GM13977 (cell line): ENCODE data around the gene COL6A2.
"Not testable (repeated sequence)": the region's sequence is repeated elsewhere in the genome, so short reads cannot be mapped to it uniquely, and the experiment has no call there.

Source experiments
- DNase-seq: peaks from one replicate; pipeline ENCODE4 v3.0.0; 2012; ENCODE audit warnings: low spot score
- CTCF ChIP-seq: IDR thresholded peaks from 2 replicates; pipeline ENCODE4 v1.5.1; 2012; ENCODE audit warnings: mild to moderate bottlenecking, control low read depth; ENCODE audit not compliant: insufficient read depth; ENCODE audit errors: extremely low read depth, missing control alignments
- in situ Hi-C: fragments of 300-500 bp; cut with MboI; formaldehyde crosslinking; loops from one replicate; pipeline ENCODE4 v1.12.0; 2022; ENCODE audit warnings: low sequenced_read_pairs, low pct_unique_long_range_greater_than_20kb, mixed read lengths, inconsistent platforms; ENCODE audit not compliant: unreplicated experiment

COL6A2 gene

GRCh38 chr21:46083791-46084561 is 13.9 kb upstream of the COL6A2 start:
- TF ChIP-seq CTCF, result no peak
- DNase-seq, result no peak
- in situ Hi-C loops, result no loop called here

GRCh38 chr21:46084709-46085108 is 13.2 kb upstream of the COL6A2 start:
- in situ Hi-C loops, result no loop called here
- no peak for DNase-seq
- TF ChIP-seq CTCF, result no peak

- DNase-seq, in situ Hi-C loops: not testable (repeated sequence)
These were observed 12.7 kb upstream of the COL6A2 start for GRCh38 chr21:46085259-46085658.

- DNase-seq, result no peak
- in situ Hi-C loops, result no loop called here
- TF ChIP-seq CTCF, result no peak
These were observed 10.3 kb upstream of the COL6A2 start for GRCh38 chr21:46087641-46088040.

- no peak for DNase-seq
- in situ Hi-C loops, result no loop called here
- TF ChIP-seq CTCF, result no peak
These were observed 9.7 kb upstream of the COL6A2 start for GRCh38 chr21:46088189-46088588.

GRCh38 chr21:46089285-46089684 is 8.6 kb upstream of the COL6A2 start:
- TF ChIP-seq CTCF, result no peak
- in situ Hi-C loops, result no loop called here
- no peak for DNase-seq

- TF ChIP-seq CTCF, result no peak
- in situ Hi-C loops, result no loop called here
- no peak for DNase-seq
These were observed 6.8 kb upstream of the COL6A2 start for GRCh38 chr21:46091118-46091517.
